Measurements from ENCODE around the gene AGAP1. TPM values are rescaled to one million over a fixed set of nuclear protein-coding genes. Genes with fewer than 3 reads are reported as not detected.
A peak's percentile ranks its signal among the peaks of the same experiment; 100 is the strongest.

The AGAP1 gene
- total RNA-seq, 2 experiments from 2014 or later, result 1.8 to 2.0 TPM

GRCh38 chr2:235494716-235495372 lies 1.0 kb downstream of the AGAP1 start:
- peak; percentile 12 for DNase-seq

GRCh38 chr2:235495373-235496238 lies 1.8 kb downstream of the AGAP1 start:
- no peak for DNase-seq
- peak overlapping the region; percentile 16 for H3K4me3 Mint-ChIP-seq
- intact Hi-C loops (cut with micrococcal nuclease), result no loop called here
- ChIA-PET POLR2A (no interaction called here), CTCF (no interaction called here)
- H3K27ac Mint-ChIP-seq, result no peak overlapping the region
- no peaks in the 10 kb centered on the region for H3K9me3 Mint-ChIP-seq
- no peaks in the 10 kb centered on the region for H3K36me3 Mint-ChIP-seq
- peaks cover 62% of the 10 kb centered on the region for H3K27me3 Mint-ChIP-seq
- peaks cover 8% of the 10 kb centered on the region for H3K4me1 Mint-ChIP-seq (ENCODE audit: low read depth)

More at GRCh38 chr2:235494716-235495372, 1.0 kb downstream of the AGAP1 start:
- Mint-ChIP-seq H3K9me3 (no peaks in the 10 kb centered on the region), H3K27ac (no peak overlapping the region), H3K36me3 (no peaks in the 10 kb centered on the region), H3K27me3 (peaks cover 62% of the 10 kb centered on the region), H3K4me1 (ENCODE audit: low read depth) (peaks cover 8% of the 10 kb centered on the region), H3K4me3 (peak overlapping the region; percentile 52)
- ChIA-PET CTCF (no interaction called here), POLR2A (no interaction called here)
- intact Hi-C loops (cut with micrococcal nuclease), result no loop called here

DNA sequence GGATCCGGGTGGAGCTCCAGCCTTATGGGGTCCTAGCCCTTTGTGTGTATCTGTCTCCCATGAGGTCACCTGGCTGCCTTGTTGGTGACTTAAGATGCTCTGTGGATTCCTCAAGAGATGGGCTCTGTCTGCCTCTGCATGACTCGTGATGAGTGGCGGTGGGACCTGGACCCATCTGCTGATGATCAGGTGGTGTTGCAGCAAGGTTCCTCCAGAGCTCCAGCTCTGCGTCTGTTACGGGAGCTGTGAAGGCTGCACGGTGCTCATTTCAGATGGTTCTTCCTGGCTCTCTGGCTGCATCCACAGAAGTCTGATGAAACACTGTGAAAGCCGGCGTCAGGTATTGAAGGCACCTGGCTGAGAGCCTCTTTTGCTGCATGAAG lies 2.4 kb downstream of the AGAP1 start:
- H3K36me3 Mint-ChIP-seq, result no peaks in the 10 kb centered on the region
- H3K4me1 Mint-ChIP-seq (ENCODE audit: low read depth), result peaks cover 11% of the 10 kb centered on the region
- no peak overlapping the region for H3K4me3 Mint-ChIP-seq
- peaks cover 62% of the 10 kb centered on the region for H3K27me3 Mint-ChIP-seq
- ChIA-PET POLR2A (no interaction called here), CTCF (no interaction called here)
- H3K27ac Mint-ChIP-seq, result no peak overlapping the region
- H3K9me3 Mint-ChIP-seq, result no peaks in the 10 kb centered on the region
- DNase-seq, result no peak
- intact Hi-C loops (cut with micrococcal nuclease), result no loop called here

DNA sequence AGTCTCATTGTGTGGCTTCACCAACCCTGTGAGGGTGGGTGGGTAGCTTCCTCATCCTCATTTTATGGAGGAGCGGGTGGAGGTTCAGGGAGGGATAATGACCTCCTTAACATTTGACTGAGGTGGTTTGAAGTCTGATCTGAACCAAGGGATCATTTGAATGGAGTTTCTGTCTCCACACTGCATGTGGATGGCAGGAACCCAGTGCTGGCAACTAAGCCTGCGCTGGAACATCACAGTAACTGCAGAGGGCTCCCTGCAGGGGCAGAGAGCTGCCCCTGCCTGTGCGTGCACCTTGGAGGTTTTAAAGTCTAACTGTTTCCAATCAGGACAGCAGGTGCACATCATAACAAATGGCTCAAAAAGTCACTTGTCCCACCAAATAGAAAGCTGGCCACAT lies 3.3 kb downstream of the AGAP1 start:
- peaks cover 19% of the 10 kb centered on the region for H3K4me1 Mint-ChIP-seq (ENCODE audit: low read depth)
- intact Hi-C loops (cut with micrococcal nuclease), result no loop called here
- ChIA-PET POLR2A (no interaction called here), CTCF (no interaction called here)
- DNase-seq, result no peak
- H3K4me3 Mint-ChIP-seq, result no peak overlapping the region
- H3K27me3 Mint-ChIP-seq, result peaks cover 62% of the 10 kb centered on the region
- no peak overlapping the region for H3K27ac Mint-ChIP-seq
- H3K9me3 Mint-ChIP-seq, result no peaks in the 10 kb centered on the region
- no peaks in the 10 kb centered on the region for H3K36me3 Mint-ChIP-seq

DNA sequence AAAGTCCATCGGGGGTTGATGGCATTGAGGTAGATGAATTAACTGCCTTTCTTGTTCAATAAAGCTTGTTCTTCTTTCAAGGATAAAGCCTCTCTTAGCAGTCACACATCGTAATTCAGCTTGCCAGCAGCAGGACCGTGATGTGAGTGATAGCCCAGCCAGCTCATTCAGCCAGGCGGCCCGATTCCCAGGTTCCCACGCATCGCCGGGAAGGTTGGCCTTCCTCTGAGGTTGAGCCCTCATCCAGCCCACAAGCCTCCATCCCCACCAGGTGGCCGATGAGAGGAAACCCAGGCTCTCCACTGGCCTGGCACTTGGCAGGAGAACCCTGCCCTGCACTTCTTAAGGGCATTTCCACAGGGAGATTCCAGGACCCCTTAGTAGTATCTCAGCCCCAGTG lies 4.7 kb downstream of the AGAP1 start:
- CTCF ChIA-PET, result no interaction called here
- intact Hi-C loops (cut with micrococcal nuclease), result no loop called here
- Mint-ChIP-seq H3K36me3 (no peaks in the 10 kb centered on the region), H3K27me3 (peaks cover 60% of the 10 kb centered on the region), H3K27ac (no peak overlapping the region), H3K4me3 (no peak overlapping the region), H3K4me1 (ENCODE audit: low read depth) (peaks cover 15% of the 10 kb centered on the region), H3K9me3 (no peaks in the 10 kb centered on the region)
- DNase-seq, result no peak
- POLR2A ChIA-PET, result no interaction called here

- Mint-ChIP-seq H3K27ac (no peak overlapping the region), H3K27me3 (peaks cover 60% of the 10 kb centered on the region), H3K4me3 (no peak overlapping the region), H3K36me3 (no peaks in the 10 kb centered on the region), H3K4me1 (ENCODE audit: low read depth) (peaks cover 15% of the 10 kb centered on the region), H3K9me3 (no peaks in the 10 kb centered on the region)
- no peak for DNase-seq
- ChIA-PET POLR2A (no interaction called here), CTCF (no interaction called here)
- intact Hi-C loops (cut with micrococcal nuclease), result no loop called here
These were observed 5.3 kb downstream of the AGAP1 start for GRCh38 chr2:235498946-235499812.

- Mint-ChIP-seq H3K27ac (no peak overlapping the region), H3K4me3 (no peak overlapping the region), H3K36me3 (no peaks in the 10 kb centered on the region), H3K4me1 (ENCODE audit: low read depth) (peaks cover 14% of the 10 kb centered on the region), H3K27me3 (peaks cover 67% of the 10 kb centered on the region), H3K9me3 (no peaks in the 10 kb centered on the region)
- no peak for DNase-seq
- CTCF ChIA-PET, result no interaction called here
- POLR2A ChIA-PET, result no interaction called here
- intact Hi-C loops (cut with micrococcal nuclease), result loop anchor here (10.0 kb wide), 1 partner anchor 95 kb away; no protein-coding TSS in a partner anchor
These were observed 6.4 kb downstream of the AGAP1 start for GRCh38 chr2:235500110-235500760.

- H3K27ac Mint-ChIP-seq, result no peak overlapping the region
- peak; percentile 30 for DNase-seq
- peaks cover 12% of the 10 kb centered on the region for H3K4me1 Mint-ChIP-seq (ENCODE audit: low read depth)
- H3K9me3 Mint-ChIP-seq, result no peaks in the 10 kb centered on the region
- intact Hi-C loops (cut with micrococcal nuclease), result loop anchor here (10.0 kb wide), 1 partner anchor 94 kb away; no protein-coding TSS in a partner anchor
- no peaks in the 10 kb centered on the region for H3K36me3 Mint-ChIP-seq
- ChIA-PET POLR2A (no interaction called here), CTCF (no interaction called here)
- H3K4me3 Mint-ChIP-seq, result no peak overlapping the region
- peaks cover 64% of the 10 kb centered on the region for H3K27me3 Mint-ChIP-seq
These were observed 7.2 kb downstream of the AGAP1 start for GRCh38 chr2:235500761-235501672.

DNA sequence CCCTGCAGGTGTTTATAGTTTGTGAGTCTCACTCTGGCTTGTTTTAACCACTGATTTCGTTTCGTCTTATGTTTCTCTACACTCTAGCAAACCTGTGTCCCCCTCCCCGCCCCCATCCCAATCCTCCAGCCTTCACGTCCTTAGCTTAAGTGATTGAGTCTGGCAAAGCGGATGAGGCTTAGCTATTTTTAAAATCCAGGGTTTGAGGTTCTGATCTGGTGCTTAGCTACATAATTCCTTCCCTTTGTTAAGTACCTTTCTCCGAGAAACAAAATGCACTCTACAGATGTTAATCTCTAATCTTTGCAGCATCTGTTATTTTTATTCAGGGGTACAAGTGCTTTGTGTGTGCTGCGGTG lies 7.8 kb downstream of the AGAP1 start:
- no peak for DNase-seq
- H3K36me3 Mint-ChIP-seq, result no peaks in the 10 kb centered on the region
- CTCF ChIA-PET, result no interaction called here
- peaks cover 12% of the 10 kb centered on the region for H3K4me1 Mint-ChIP-seq (ENCODE audit: low read depth)
- peaks cover 59% of the 10 kb centered on the region for H3K27me3 Mint-ChIP-seq
- H3K9me3 Mint-ChIP-seq, result no peaks in the 10 kb centered on the region
- intact Hi-C loops (cut with micrococcal nuclease), result loop anchor here (10.0 kb wide), 1 partner anchor 93 kb away; no protein-coding TSS in a partner anchor
- H3K4me3 Mint-ChIP-seq, result no peak overlapping the region
- POLR2A ChIA-PET, result no interaction called here
- no peak overlapping the region for H3K27ac Mint-ChIP-seq

GRCh38 chr2:235502336-235502735 lies 8.5 kb downstream of the AGAP1 start:
- Mint-ChIP-seq H3K27ac (no peak overlapping the region), H3K4me1 (ENCODE audit: low read depth) (peaks cover 12% of the 10 kb centered on the region), H3K9me3 (no peaks in the 10 kb centered on the region), H3K27me3 (peaks cover 58% of the 10 kb centered on the region), H3K4me3 (no peak overlapping the region), H3K36me3 (no peaks in the 10 kb centered on the region)
- ChIA-PET CTCF (no interaction called here), POLR2A (no interaction called here)
- intact Hi-C loops (cut with micrococcal nuclease), result loop anchor here (10.0 kb wide), 1 partner anchor 92 kb away; no protein-coding TSS in a partner anchor
- DNase-seq, result no peak

GRCh38 chr2:235504441-235505180 lies 10.8 kb downstream of the AGAP1 start:
- no peaks in the 10 kb centered on the region for H3K9me3 Mint-ChIP-seq
- POLR2A ChIA-PET, result no interaction called here
- no peak overlapping the region for H3K4me3 Mint-ChIP-seq
- H3K36me3 Mint-ChIP-seq, result no peaks in the 10 kb centered on the region
- CTCF ChIA-PET, result no interaction called here
- peaks cover 49% of the 10 kb centered on the region for H3K27me3 Mint-ChIP-seq
- peaks cover 12% of the 10 kb centered on the region for H3K4me1 Mint-ChIP-seq (ENCODE audit: low read depth)
- H3K27ac Mint-ChIP-seq, result no peak overlapping the region
- DNase-seq, result no peak
- intact Hi-C loops (cut with micrococcal nuclease), result loop anchor here (10.0 kb wide), 1 partner anchor 90 kb away; no protein-coding TSS in a partner anchor
